Stimulated activated naive CD4-positive, alpha-beta T cell treated with Interleukin-2 at 50 U/mL for 16 hours (primary cell): Measurements from ENCODE around the gene ADGRB2.
A peak's percentile ranks its signal among the peaks of the same experiment; 100 is the strongest.

Source experiments
- DNase-seq: peaks from one replicate; lab custom pipeline; 2025; lab: John Stamatoyannopoulos, UW

Gene ADGRB2

DNA sequence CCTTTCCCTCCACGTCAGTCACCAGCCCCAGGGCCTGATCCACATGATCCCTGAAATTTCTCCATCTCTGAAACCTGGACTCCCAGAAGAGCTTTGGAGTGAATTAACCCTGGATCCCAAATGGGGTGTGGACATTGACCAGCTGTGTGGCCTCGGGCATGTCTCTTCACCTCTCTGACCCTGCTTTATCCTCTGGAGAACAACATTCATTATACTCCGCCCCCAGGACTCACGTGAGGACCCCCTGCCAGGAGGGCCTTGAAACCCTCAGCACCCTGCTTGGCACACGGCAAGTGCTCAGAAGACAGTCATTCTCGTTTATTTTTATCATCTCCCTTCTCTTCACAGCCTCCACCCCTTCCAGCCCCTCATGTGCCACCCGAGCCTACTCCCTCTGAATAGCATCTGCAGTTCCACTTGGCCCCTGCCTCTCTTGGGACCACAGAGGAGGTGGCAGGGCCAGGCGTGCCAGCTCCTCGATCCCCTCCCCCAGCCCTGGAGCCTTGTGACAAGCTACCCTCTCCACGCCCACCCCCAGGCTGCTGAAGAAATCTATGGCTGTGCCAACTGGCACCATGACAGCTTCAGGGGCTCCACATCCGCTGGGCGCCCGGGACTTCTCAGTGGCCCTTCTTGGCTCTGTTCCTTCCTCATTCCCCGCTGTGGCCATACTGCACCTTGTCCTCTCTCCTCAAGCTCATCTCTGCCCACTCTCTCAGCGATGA lies 18.0 kb downstream of the ADGRB2 start:
- no peak for DNase-seq

DNA sequence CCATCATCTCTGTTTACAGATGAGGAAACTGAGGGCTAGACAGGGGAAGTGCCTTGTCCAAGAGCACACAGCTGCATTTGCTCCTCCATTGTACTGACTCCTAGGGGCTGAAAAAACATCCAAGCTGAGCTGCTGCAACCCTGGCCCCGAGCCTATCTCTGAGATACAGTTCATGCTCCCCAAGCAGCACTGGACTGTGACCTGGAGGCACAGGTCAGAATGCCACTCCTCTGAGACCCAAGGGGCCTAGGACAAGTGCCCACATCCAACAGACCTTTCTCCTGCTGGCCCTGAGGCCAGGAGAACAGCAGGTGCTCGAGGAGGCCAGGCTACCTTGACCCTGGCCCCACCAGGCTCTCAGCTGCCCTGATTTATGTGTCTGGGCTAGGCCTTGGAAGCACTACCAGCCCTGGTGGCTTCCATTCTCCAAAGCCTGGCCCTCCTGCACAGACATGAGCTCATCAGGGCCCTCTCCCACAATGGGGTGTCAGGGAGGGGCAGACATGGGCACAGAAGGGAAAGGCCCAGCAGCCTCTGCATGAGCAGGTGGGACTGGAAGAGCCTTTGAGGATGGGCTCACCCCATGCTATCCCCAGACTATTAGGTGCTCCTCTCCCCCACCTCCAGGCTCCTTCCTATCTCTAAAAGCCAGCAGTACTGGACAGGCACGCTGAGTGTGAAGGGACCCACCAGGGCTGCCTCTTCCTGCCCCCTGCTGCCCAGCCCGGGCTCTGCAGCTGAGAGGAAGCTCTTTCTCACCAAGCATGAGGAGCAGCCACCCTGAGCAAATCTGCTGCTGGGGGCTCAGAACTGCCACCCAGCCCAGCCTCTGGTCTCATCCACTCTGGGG lies 18.8 kb downstream of the ADGRB2 start:
- peak; percentile 31 for DNase-seq

DNA sequence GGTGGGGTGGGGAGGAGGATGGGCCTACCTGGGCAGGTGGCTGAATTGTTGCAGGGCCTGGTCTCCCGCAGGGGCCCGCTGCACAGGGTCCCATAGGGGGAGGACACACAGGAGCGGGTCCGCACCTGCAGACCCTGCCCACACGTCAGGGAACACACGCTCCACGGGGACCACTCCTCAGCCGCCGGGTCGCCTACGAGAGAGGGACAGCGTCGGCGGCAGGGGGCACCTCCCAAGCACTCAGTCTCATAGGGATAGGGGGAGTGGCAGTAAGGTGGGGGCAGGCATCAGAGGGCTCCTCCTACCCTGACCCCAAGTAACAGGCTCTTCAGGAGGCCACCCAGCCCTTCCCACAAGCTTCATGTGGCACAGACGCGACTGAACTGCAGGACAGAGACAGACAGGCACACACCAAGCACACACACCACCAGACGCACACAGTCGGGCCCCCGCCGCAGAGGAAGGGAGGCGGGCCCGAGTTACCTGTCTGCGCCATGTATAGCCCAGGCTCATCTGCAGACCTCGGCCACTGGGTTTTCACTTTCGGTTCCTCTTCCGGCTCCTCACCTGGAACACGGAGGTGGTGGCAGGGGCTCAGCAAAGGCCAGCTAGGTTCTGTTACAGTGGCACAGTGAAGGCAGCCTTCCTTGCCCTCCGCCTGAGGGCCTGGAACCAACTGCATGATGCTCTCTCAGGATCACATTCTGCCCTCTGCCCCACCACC lies 19.8 kb downstream of the ADGRB2 start:
- DNase-seq = no peak

GRCh38 chr1:31742462-31743212 lies 21.5 kb downstream of the ADGRB2 start:
- no peak for DNase-seq

DNA sequence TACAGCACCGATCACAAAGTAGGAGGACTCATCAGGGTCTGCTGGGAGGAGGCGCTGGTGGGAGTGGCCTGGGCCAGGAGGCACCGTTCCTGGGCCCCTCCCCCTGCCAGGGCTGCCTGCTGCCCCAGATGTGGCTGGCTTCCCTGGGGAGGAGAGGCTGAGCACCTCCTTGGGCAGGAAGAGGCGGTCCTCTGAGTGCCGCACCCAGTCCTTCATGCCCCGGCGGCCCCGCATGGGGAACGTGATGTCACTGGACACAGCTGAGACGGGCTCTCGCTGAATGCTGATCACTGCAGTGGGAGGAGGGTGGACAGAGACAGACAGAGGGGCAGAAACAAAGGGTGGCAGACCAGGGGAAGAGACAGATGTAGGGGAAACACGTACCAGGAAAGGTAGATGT lies 24.8 kb downstream of the ADGRB2 start:
- DNase-seq = peak; percentile 38

DNA sequence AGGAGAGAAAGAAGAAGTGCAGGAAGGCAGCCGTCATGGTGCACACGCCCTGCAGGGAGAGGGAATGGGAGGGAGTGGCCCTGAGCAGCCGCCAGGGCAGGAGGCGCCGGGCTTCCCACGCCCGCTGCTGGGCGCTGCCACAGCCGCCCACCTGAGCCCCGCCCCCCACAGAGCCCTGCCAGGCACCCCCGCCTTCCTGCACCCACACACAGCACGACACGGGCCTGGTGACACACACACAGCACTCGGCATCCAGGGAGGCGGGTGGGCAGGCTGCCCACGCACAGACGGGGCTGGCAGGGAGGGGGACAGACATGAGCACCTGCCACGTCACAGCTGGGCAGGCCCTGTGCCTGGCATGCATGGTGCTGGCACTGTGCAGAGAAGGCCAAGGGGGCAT lies 27.5 kb downstream of the ADGRB2 start:
- peak; percentile 42 for DNase-seq

DNA sequence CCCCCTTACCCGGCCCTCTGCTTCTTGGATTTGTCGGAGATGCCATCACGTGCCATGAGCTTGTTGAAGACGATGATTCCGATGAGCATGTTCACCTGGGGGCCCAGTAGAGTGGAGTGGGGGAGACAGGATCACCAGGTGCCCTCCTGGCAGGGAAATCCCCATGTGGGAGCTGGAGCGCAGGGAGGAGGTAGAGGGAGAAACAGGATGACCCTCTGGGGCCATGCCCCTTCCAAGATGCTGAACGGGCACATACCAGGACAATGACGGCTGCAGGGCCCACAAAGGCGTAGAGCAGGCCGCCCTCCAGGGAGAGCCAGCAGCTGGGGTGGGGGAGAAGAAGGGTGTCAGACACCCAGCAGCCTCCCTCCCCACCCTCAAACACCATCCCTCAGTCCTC lies 28.6 kb downstream of the ADGRB2 start:
- DNase-seq = no peak

- no peak for DNase-seq
Observed at GRCh38 chr1:31734582-31735107, 29.5 kb downstream of the ADGRB2 start.

- DNase-seq = no peak
Observed at GRCh38 chr1:31733389-31734219, 30.5 kb downstream of the ADGRB2 start.

DNA sequence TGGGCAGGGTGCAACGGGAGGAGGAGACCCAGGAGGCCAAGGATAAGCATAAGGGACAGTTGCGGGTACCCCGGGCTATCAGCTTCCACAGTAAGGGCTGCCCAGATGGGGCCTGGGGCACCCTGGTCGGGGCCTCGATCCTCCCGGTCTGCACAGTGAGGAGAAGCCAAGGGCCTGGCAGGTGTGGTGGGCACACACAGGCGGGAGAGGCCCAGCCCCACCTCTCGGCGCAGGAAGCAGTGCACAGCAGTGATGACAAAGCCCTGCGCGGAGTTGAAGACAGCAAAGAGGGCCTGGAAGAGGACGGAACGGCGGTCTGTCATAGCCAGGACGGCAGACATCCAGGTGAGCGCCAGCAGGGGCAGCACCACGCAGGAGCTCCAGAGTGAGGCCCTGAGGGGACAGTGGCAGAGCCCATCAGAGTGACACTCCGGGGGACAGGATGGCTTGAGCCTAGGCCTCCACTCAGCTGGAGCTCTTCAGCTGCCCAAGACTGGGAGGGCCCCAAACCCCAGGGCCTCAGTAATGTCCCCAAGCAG lies 31.3 kb downstream of the ADGRB2 start:
- no peak for DNase-seq

DNA sequence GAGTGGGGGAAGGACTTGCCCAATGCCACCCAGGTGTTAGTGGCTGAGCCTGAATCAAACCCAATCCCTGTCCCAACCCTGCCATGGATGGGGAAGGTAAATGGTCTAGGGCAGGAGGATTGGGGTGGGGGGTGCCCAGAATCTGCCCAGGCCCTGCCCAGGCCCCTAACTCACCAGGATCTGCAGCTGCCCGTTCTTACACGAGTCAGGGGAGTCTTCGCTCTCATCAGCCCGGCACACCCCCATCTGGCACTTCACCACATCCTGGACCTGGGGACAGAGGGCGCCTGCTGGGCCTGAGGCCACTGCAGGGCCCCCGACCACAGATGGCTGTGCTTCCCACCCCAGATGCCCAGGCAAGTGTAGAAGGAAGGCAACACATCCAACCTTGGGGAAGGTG lies 31.8 kb downstream of the ADGRB2 start:
- DNase-seq = no peak

DNA sequence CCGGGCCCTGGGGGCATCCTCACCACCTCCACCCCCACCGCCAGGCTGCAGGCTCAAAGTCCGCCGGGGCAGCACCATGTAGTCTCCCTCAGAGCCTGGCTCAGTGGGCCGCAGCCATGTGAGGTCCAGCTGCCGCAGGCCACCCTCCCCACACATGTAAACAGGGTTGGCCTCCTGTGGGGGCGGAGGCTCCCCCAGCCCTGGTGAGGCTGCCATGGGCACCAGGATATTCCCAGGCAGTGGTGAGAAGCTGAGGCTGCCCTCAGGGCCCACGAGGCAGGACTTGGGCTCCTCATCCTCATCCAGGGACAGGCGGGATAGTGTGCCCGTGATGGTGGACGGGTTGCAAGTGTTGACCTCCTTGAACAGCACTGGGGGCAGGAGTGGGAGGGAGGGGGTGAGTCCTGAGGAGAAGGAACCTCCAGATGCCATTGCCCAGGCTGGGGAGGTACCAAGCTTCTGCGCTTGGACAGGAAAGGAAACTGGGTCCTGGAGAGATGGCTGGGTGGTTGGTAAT lies 33.0 kb downstream of the ADGRB2 start:
- no peak for DNase-seq

DNA sequence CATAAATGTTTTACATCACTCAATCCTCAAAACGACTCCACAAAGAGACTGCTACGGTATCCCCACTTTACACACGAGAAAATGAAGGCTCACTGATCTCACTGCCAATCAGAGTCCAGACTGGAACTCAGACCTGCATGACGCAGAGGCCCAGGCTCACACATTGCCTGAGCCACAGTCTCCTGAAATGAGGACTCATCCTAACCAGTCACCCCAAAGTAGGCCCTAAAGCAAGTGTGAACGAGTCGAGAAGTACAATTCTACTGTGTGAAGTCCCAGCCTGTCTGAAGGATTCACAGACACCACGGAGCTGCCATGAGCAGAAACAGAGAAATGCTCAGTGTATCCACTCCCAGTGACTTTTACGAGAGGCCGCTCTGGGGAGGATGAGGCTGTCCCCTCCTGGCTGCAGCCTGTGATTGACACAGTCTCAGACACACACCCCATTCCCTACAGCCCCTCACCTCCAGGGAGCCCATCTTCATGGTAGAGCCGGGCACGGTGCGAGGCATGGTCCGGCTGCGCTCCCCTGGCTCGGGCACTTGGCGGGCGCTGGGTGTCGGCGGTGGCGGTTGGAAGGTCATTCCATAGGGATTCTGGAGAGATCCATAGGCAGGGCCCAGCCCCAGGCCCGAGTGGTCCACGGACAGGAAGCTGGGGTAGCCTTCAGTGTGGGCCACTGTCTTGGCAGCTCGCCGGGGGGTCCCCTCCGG lies 33.6 kb downstream of the ADGRB2 start:
- no peak for DNase-seq

DNA sequence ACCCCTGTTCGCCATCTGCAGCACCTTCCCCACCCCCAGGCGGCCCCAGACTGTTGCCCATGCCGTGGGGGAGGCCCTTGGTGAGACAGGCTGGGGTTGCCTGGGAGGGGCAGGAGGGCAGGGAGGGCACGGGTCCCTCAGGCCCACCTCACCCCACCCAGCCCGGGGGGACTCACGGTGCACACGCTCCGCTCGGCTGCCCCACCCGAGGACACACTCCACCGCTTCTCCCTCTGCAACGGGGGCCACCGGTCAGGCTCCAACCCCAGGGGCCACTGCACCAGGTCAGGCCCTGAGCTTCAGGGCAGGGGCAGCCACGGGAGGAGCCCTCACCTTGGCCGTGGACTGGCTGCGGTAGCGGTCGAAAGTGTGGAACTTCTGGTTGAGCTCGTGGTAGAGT lies 36.3 kb downstream of the ADGRB2 start:
- no peak for DNase-seq

DNA sequence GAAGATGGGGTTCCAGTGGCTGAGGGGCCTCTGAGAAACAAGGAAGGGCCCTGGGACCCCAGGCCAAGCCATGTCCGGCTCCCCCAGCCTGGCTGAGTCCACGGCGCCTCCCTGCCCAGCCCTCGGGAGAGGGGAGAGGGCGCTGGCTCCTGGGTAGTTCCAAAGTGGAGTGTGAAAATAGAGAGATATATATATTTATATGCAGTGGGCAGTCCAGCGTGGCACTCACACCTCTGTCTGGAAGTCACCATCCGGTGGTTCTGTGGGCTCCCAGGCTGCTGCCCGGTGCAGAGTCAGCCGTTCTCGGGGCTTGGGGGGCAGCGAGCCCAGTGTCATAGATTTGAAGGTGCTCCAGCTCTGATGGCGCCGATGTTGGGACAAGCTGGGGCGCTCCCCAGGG lies 36.9 kb downstream of the ADGRB2 start:
- DNase-seq = no peak

GRCh38 chr1:31726715-31727114 lies 37.4 kb downstream of the ADGRB2 start:
- no peak for DNase-seq

DNA sequence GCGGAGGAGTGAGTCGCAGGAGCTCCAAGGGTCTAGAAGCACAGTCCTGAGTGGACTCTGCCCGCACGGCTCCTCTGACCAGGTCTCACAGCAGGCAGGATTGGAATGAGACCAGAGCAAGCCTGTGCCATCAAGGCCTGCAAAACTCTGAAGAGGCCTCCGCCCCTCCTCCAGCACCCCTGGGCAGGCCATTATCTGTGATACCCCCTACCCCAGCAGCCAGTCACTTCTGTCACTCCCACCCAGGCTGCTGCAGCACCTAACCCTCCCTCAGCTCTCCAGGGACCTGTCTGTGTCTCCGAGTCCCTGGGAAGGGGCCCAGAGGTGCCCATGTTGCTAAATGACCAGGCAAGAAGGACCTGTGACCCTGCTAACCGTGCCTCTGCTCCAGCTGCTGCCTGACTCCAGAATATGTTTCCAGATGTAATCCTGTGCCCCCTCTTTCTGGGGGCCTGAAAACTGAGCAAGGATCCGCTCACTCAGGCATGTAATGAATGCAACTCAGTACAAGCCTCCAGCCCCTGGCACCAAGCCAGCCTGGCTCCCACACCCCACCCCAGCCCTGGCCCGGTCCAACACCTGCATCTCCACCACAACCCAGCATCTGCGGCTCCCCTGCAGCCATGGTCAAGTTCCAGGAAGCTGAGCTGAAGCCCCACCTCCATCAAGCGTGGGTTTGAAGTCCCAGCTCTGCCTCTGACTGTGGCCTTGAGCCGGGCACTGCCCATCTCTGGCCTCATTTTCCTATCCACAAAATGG lies 38.2 kb downstream of the ADGRB2 start:
- no peak for DNase-seq

- no peak for DNase-seq
Observed at GRCh38 chr1:31725134-31725533, 39.0 kb downstream of the ADGRB2 start.

- peak; percentile 17 for DNase-seq
Observed at GRCh38 chr1:31723828-31724359, 40.2 kb downstream of the ADGRB2 start.
